Upper lobe of right lung (tissue), 1 donor: ENCODE data around the gene WRAP73. TPM values are rescaled to one million over a fixed set of nuclear protein-coding genes. Genes with fewer than 3 reads are reported as not detected.

Source experiments
- ATAC-seq: fragments of 200-7000 bp; cut with Tn5 transposase; one replicate; pipeline ENCODE4 v1.9.1; 2020; ENCODE audit warnings: mild to moderate bottlenecking, moderate library complexity
- DNase-seq: peaks from one replicate; pipeline ENCODE4 v3.0.0-alpha.2; 2020
- H3K27ac ChIP-seq: fragments of 200-600 bp; one replicate; pipeline ENCODE4 v1.8.0; 2022
- H3K27me3 ChIP-seq: fragments of 200-600 bp; one replicate; pipeline ENCODE4 v1.8.0; 2022; ENCODE audit warnings: mild to moderate bottlenecking
- H3K36me3 ChIP-seq: fragments of 200-600 bp; one replicate; pipeline ENCODE4 v1.8.0; 2022
- H3K4me1 ChIP-seq: fragments of 200-600 bp; one replicate; pipeline ENCODE4 v1.8.0; 2022
- H3K4me3 ChIP-seq: fragments of 200-600 bp; one replicate; pipeline ENCODE4 v1.8.0; 2022; ENCODE audit warnings: mild to moderate bottlenecking
- H3K9me3 ChIP-seq: fragments of 200-600 bp; one replicate; pipeline ENCODE4 v1.8.0; 2022
- intact Hi-C: fragments of 100-400 bp; cut with DNase I; formaldehyde crosslinking; loops from one replicate; pipeline ENCODE4 v1.11.0; 2022
- total RNA-seq: library from RNA; stranded (reverse); fragmentation: NEBNext Ultra II Directional; extraction: Animal tissue kit (Norgen Biotek cat#: 25700); gene quantifications from one replicate; pipeline ENCODE4 v1.2.1, GENCODE V29; 2021
- TF ChIP-seq, protein P1 (sequence below): fragments of 200-600 bp; IDR thresholded peaks from one replicate; pipeline ENCODE4 v1.8.0; 2022; ENCODE audit warnings: antibody characterized with exemption
- donor health status: DM: no; HTN: yes; CAD: no; lungs with severe emphysema.

Gene WRAP73
- total RNA-seq, 1 donor from 2014 or later: 18.5 TPM

DNA sequence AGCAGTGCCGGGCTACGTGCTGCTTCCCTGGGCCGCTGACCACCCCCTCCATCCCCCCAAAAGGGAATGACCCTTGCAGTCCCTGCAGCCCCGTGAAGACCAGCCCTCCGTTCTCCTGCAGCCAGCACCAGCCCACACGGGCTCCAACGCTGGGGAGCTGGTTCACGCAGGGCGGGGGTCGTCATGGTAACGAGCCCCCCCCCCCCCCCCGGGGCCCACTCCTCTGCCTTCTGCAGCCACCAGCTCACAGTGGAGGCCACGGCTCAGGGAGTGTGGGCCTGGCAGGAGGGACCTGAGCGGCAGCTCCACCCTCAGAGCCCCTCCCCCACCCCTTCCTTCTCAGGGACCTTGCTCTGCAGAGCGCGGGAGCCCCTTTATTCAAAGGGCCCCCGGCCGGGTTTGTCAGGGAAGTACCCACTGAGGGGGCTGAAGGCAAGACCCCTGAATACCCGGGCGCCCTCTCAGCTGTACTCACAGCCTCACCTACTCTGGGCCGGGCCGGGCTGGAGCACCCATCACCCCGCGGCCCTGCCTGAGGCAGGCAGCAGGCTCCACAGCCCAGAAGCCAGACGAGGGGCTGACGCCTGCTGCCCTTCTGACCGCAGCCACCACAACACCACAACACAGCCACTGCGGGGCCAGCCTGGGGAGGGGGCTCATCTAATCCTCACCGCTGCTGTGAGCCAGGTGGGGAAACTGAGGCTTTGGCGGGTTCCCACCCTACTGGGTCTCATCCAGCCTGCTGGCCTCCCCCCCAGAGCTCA lies 51.2 kb downstream of the WRAP73 start:
- Histone ChIP-seq H3K4me1 (peaks cover 34% of the 10 kb centered on the region), H3K36me3 (no peaks in the 10 kb centered on the region), H3K4me3 (peak overlapping the region; percentile 14), H3K9me3 (no peaks in the 10 kb centered on the region), H3K27me3 (no peaks in the 10 kb centered on the region), H3K27ac (peak overlapping the region; percentile 6)
- DNase-seq (no peak), ATAC-seq (no peak)
- TF ChIP-seq, protein P1, sequence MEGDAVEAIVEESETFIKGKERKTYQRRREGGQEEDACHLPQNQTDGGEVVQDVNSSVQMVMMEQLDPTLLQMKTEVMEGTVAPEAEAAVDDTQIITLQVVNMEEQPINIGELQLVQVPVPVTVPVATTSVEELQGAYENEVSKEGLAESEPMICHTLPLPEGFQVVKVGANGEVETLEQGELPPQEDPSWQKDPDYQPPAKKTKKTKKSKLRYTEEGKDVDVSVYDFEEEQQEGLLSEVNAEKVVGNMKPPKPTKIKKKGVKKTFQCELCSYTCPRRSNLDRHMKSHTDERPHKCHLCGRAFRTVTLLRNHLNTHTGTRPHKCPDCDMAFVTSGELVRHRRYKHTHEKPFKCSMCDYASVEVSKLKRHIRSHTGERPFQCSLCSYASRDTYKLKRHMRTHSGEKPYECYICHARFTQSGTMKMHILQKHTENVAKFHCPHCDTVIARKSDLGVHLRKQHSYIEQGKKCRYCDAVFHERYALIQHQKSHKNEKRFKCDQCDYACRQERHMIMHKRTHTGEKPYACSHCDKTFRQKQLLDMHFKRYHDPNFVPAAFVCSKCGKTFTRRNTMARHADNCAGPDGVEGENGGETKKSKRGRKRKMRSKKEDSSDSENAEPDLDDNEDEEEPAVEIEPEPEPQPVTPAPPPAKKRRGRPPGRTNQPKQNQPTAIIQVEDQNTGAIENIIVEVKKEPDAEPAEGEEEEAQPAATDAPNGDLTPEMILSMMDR: no peak
- intact Hi-C loops: no loop called here

DNA sequence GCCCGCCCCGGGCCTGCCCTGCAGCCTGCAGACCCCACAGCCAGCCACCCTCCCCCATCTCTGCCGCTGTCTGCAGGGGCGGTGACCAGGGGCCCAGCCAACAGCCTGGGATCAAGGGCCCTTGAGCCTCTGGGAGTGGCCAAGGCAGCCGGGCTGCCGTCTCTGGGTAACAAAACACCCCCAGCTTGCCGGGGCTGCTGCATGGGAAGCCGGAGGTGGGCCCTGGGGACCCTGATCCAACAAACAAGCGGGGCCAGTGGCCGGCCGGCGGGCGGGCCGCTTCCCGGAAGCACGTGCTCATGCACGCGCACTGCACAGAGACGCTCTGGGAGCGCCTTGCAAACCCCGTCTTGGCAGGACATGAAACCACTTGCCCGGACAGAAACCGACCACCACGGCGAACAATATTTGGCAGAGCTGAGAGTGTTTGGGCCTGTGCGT lies 51.8 kb downstream of the WRAP73 start:
- TF ChIP-seq, protein P1: no peak
- Histone ChIP-seq H3K27me3 (no peaks in the 10 kb centered on the region), H3K4me1 (peaks cover 35% of the 10 kb centered on the region), H3K36me3 (no peaks in the 10 kb centered on the region), H3K4me3 (peak overlapping the region; percentile 14), H3K27ac (no peak overlapping the region), H3K9me3 (no peaks in the 10 kb centered on the region)
- DNase-seq: peak; percentile 83
- intact Hi-C loops: no loop called here
- ATAC-seq: peak; percentile 66

DNA sequence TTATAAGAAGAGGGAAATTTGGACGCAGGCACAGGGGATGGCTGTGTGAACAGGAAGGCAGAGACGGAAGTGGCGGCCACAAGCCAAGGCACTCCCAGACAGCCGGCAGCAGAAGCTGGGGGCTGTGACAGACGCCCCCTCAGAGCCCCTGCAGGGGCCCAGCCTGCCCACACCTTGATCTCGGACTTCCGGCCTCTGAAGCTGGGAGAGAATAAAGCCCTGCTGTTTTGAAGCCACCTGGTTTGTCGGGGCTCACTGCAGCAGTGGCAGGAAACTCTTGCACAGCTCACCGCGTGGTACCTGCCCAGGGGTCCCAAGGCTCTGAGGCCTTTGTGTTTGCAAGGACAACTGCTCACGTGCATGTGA lies 52.3 kb downstream of the WRAP73 start:
- no peak overlapping the region for H3K4me3 ChIP-seq
- intact Hi-C loops: no loop called here
- H3K27ac ChIP-seq: no peak overlapping the region
- no peaks in the 10 kb centered on the region for H3K9me3 ChIP-seq
- peaks cover 34% of the 10 kb centered on the region for H3K4me1 ChIP-seq
- H3K36me3 ChIP-seq: no peaks in the 10 kb centered on the region
- ATAC-seq (peak; percentile 8), DNase-seq (no peak)
- TF ChIP-seq, protein P1: no peak
- H3K27me3 ChIP-seq: no peaks in the 10 kb centered on the region

DNA sequence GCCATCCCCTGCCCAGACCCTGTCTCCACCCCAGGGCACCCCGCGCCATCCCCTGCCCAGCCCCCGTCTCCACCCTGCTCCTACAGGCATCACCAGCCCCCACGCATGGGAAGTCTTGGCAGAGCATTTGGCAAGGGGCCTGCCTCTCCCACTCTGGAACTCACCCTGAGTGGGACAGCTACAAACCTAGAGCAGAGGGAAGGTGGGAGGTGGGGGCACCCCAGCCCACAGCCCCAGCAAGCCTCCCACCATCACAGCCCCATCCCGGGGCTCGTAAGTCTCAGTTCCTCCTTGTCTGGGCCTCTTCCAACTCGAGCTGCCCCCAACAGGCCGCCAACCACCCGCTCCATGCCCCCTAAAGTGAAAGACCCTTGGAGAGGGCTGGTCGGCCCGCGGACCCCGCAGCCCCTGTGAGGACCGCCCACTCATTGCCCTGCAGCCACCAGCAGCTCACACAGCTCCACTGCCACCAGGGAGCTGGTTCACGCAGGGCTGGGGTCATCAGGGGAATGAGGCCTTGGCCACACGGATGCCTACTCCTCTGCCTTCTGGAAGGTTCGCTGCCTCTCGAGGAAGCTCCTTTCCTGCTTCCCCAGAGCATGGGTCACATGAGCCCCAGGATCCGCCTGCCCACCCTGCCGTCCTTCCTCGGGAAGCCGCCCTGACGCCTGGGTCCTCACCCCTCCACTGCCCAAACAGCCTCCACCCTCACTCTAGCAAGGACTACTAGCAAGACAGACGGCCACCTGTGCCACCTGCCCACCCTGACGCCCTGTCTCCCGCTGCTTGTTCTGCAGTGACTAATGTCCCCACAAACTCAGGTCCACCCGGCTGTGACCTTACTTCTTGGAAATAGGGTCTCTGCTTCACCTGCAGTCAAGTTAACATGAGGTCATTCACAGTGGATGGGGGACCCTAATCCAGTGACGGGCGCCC lies 53.0 kb downstream of the WRAP73 start:
- ATAC-seq (no peak), DNase-seq (no peak)
- Histone ChIP-seq H3K36me3 (no peaks in the 10 kb centered on the region), H3K4me1 (peaks cover 34% of the 10 kb centered on the region), H3K27me3 (no peaks in the 10 kb centered on the region), H3K27ac (no peak overlapping the region), H3K9me3 (no peaks in the 10 kb centered on the region), H3K4me3 (no peak overlapping the region)
- TF ChIP-seq, protein P1: no peak
- intact Hi-C loops: no loop called here

DNA sequence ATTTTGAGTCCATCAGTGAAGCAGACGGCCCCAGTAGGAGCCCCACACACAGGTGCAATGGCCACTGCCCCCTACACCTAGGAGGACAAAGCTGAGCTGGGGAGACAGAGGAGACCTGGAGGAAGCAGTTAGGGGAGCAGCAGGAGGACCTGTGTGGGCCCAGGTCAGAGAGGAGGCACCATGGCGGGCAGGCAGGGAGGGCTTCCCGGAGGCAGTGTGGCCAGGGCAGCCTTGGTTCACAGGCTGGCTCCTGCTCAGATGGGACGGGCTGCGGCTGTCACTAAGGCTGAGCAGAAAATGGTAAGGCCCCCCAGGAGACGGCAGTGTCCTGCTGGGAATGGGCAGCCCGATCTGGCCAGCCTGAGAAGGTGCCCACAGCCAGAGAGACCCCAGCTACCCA lies 54.0 kb downstream of the WRAP73 start:
- Histone ChIP-seq H3K9me3 (no peaks in the 10 kb centered on the region), H3K36me3 (no peaks in the 10 kb centered on the region), H3K27me3 (no peaks in the 10 kb centered on the region), H3K4me3 (no peak overlapping the region), H3K4me1 (peaks cover 37% of the 10 kb centered on the region), H3K27ac (no peak overlapping the region)
- ATAC-seq: no peak
- TF ChIP-seq, protein P1: no peak
- intact Hi-C loops: no loop called here
- DNase-seq: no peak
